Fibroblast of the aortic adventitia (primary cell): ENCODE measurements around the gene NHLH2. TPM values are rescaled to one million over a fixed set of nuclear protein-coding genes. Genes with fewer than 3 reads are reported as not detected.

ENCODE experiments used
- DNase-seq: peaks from one replicate; pipeline ENCODE4 v3.0.0-alpha.2; 2010; ENCODE audit warnings: low read depth
- H3K4me3 ChIP-seq: 2 replicates; pipeline ENCODE4 v1.5.1; 2011; ENCODE audit warnings: low read depth, mild to moderate bottlenecking, control low read depth, low read length, moderate library complexity
- CTCF ChIP-seq: IDR thresholded peaks from 2 replicates; pipeline ENCODE4 v1.5.1; 2011; ENCODE audit warnings: mild to moderate bottlenecking, low read length, control low read depth, inconsistent platforms; ENCODE audit not compliant: insufficient read depth
- total RNA-seq: library from RNA; depleted of rRNA; stranded (reverse); fragments of >200 nt; gene quantifications from 2 replicates; pipeline ENCODE4 v1.2.3, GENCODE V29; 2012; ENCODE audit warnings: low replicate concordance

The NHLH2 gene
- total RNA-seq, 1 donor = not detected

- no peak for TF ChIP-seq CTCF
- peak; percentile 80 for DNase-seq
- peak overlapping the region; percentile 26 for H3K4me3 ChIP-seq
Observed at GRCh38 chr1:115829023-115829674, 11.8 kb downstream of the NHLH2 start.

- no peak for DNase-seq
- H3K4me3 ChIP-seq = peak overlapping the region; percentile 41
- TF ChIP-seq CTCF = no peak
Observed at GRCh38 chr1:115828101-115829022, 12.6 kb downstream of the NHLH2 start.

- no peak for TF ChIP-seq CTCF
- no peak for DNase-seq
- H3K4me3 ChIP-seq = no peak overlapping the region
Observed at GRCh38 chr1:115827452-115828044, 13.4 kb downstream of the NHLH2 start.

GRCh38 chr1:115826628-115827027 is 14.3 kb downstream of the NHLH2 start:
- no peak for TF ChIP-seq CTCF
- no peak for DNase-seq
- no peak overlapping the region for H3K4me3 ChIP-seq

- no peak for DNase-seq
- no peak overlapping the region for H3K4me3 ChIP-seq
- no peak for TF ChIP-seq CTCF
Observed at GRCh38 chr1:115822117-115822516, 18.8 kb downstream of the NHLH2 start.

- H3K4me3 ChIP-seq = no peak overlapping the region
- no peak for TF ChIP-seq CTCF
- DNase-seq = no peak
Observed at GRCh38 chr1:115815694-115816093, 25.2 kb downstream of the NHLH2 start.
